PC-9 (cell line): ENCODE results near the gene ARHGAP32. TPM values are rescaled to one million over a fixed set of nuclear protein-coding genes. Genes with fewer than 3 reads are reported as not detected.

Source experiments
- BruUV-seq: library from RNA; stranded (reverse); fragments of 400-500 nt; replicated peaks from 2 replicates; lab custom pipeline; 2021; lab: Mats Ljungman, UMichigan
- CTCF ChIA-PET: fragments of 300-600 bp; sonication (Branson Sonifier 250); formaldehyde crosslinking; loops from one replicate; lab custom pipeline; 2022; ENCODE audit warnings: antibody characterized with exemption; lab: Charles Lee
- POLR2A ChIA-PET: fragments of 300-600 bp; sonication (Branson Sonifier 250); formaldehyde crosslinking; loops from one replicate; lab custom pipeline; 2022; ENCODE audit warnings: antibody characterized with exemption; ENCODE audit not compliant: unreplicated experiment; lab: Charles Lee
- DNase-seq, 2 experiments: peaks; one replicate each; pipeline versions ENCODE4 v3.0.0 to v3.0.0-alpha.2; 2015 to 2022; ENCODE audit warnings: mixed read lengths in 1 of 2
- H2AFZ ChIP-seq: fragments of 200-600 bp; sonication (generic); 2 replicates; pipeline ENCODE4 v1.8.1; 2017; ENCODE audit warnings: antibody characterized with exemption
- H3F3A ChIP-seq: fragments of 200-600 bp; sonication (generic); 2 replicates; pipeline ENCODE4 v1.8.1; 2017; ENCODE audit warnings: antibody characterized with exemption, mild to moderate bottlenecking, low read depth; ENCODE audit not compliant: insufficient read depth
- H3K27ac ChIP-seq: fragments of 200-600 bp; sonication (generic); 2 replicates; pipeline ENCODE4 v1.6.1; 2016; ENCODE audit warnings: mixed run types
- H3K27me3 ChIP-seq: fragments of 200-600 bp; sonication (generic); 2 replicates; pipeline ENCODE4 v1.6.1; 2016; ENCODE audit warnings: low read depth, mixed run types; ENCODE audit not compliant: insufficient read depth
- H3K36me3 ChIP-seq: fragments of 200-600 bp; sonication (generic); 2 replicates; pipeline ENCODE4 v1.6.1; 2016; ENCODE audit warnings: low read depth, mixed run types
- H3K4me1 ChIP-seq: fragments of 200-600 bp; sonication (generic); replicated peaks from 2 replicates; pipeline ENCODE4 v1.6.1; 2016; ENCODE audit warnings: mixed run types; ENCODE audit not compliant: insufficient read depth
- H3K4me2 ChIP-seq: fragments of 200-600 bp; sonication (generic); 2 replicates; pipeline ENCODE4 v1.6.1; 2017; ENCODE audit warnings: mixed run types
- H3K4me3 ChIP-seq: fragments of 200-600 bp; sonication (generic); 2 replicates; pipeline ENCODE4 v1.6.1; 2016; ENCODE audit warnings: mixed run types
- H3K79me2 ChIP-seq: fragments of 200-600 bp; sonication (generic); 2 replicates; pipeline ENCODE4 v1.6.1; 2017; ENCODE audit warnings: low read depth, mixed run types
- H3K9me2 ChIP-seq: fragments of 200-600 bp; sonication (generic); 2 replicates; pipeline ENCODE4 v1.8.1; 2017; ENCODE audit warnings: mild to moderate bottlenecking; ENCODE audit not compliant: insufficient read depth
- H3K9me3 ChIP-seq: fragments of 200-600 bp; sonication (generic); 2 replicates; pipeline ENCODE4 v1.8.1; 2016; ENCODE audit warnings: low read depth; ENCODE audit not compliant: insufficient read depth
- H4K20me1 ChIP-seq: fragments of 200-600 bp; sonication (generic); 2 replicates; pipeline ENCODE4 v1.8.1; 2017; ENCODE audit not compliant: insufficient read depth
- CTCF ChIP-seq: fragments of 200-600 bp; sonication (generic); conservative IDR thresholded peaks from 2 replicates; pipeline ENCODE4 v1.6.1; 2017; ENCODE audit warnings: mixed run types, antibody characterized with exemption, mild to moderate bottlenecking, moderate library complexity
- EZH2 ChIP-seq: fragments of 200-600 bp; sonication (generic); IDR thresholded peaks from 2 replicates; pipeline ENCODE4 v1.8.0; 2017; ENCODE audit warnings: antibody characterized with exemption, low read depth
- intact Hi-C: fragments of 100-400 bp; cut with micrococcal nuclease; formaldehyde crosslinking; loops from one replicate; pipeline ENCODE4 v1.10.0; 2022; ENCODE audit not compliant: unreplicated experiment
- total RNA-seq: library from RNA; stranded (reverse); gene quantifications from 2 replicates; pipeline ENCODE4 v1.2.3, GENCODE V29; 2021

ARHGAP32 gene
- total RNA-seq, 1 experiment from 2014 or later: 35.1 TPM

GRCh38 chr11:129230006-129230405, 37.9 kb upstream of the ARHGAP32 start:
- Histone ChIP-seq H2AFZ (no peak overlapping the region), H3F3A (no peaks in the 10 kb centered on the region), H3K9me3 (peaks cover 15% of the 10 kb centered on the region), H3K4me1 (no peaks in the 10 kb centered on the region), H3K36me3 (no peaks in the 10 kb centered on the region), H3K27ac (no peak overlapping the region), H3K79me2 (no peaks in the 10 kb centered on the region), H3K4me3 (no peak overlapping the region), H3K4me2 (no peak overlapping the region), H4K20me1 (no peaks in the 10 kb centered on the region), H3K27me3 (no peaks in the 10 kb centered on the region), H3K9me2 (no peaks in the 10 kb centered on the region)
- no TSS peak for BruUV-seq
- intact Hi-C loops: no loop called here
- POLR2A ChIA-PET: no interaction called here
- CTCF ChIA-PET: no interaction called here
- no peak for TF ChIP-seq EZH2
- TF ChIP-seq CTCF: no peak
- no peak for DNase-seq

- H3F3A ChIP-seq: no peaks in the 10 kb centered on the region
- peaks cover 15% of the 10 kb centered on the region for H3K9me3 ChIP-seq
- no peaks in the 10 kb centered on the region for H3K27me3 ChIP-seq
- no peak overlapping the region for H3K27ac ChIP-seq
- POLR2A ChIA-PET: no interaction called here
- H2AFZ ChIP-seq: no peak overlapping the region
- H3K9me2 ChIP-seq: no peaks in the 10 kb centered on the region
- intact Hi-C loops: no loop called here
- no peak for TF ChIP-seq EZH2
- no peak for TF ChIP-seq CTCF
- CTCF ChIA-PET: interaction anchor here (0.6 kb wide), 1 partner anchor 270 kb away, joined by 3 read pairs; no protein-coding TSS in a partner anchor
- no peak overlapping the region for H3K4me2 ChIP-seq
- no peaks in the 10 kb centered on the region for H3K4me1 ChIP-seq
- no peaks in the 10 kb centered on the region for H3K79me2 ChIP-seq
- no TSS peak for BruUV-seq
- no peak for DNase-seq
- H4K20me1 ChIP-seq: no peaks in the 10 kb centered on the region
- no peak overlapping the region for H3K4me3 ChIP-seq
- no peaks in the 10 kb centered on the region for H3K36me3 ChIP-seq
Observed at GRCh38 chr11:129226207-129226798, 34.2 kb upstream of the ARHGAP32 start.

- H3K9me3 ChIP-seq: peaks cover 15% of the 10 kb centered on the region
- no peaks in the 10 kb centered on the region for H3K4me1 ChIP-seq
- no peak overlapping the region for H3K27ac ChIP-seq
- H4K20me1 ChIP-seq: no peaks in the 10 kb centered on the region
- ChIA-PET POLR2A (no interaction called here), CTCF (no interaction called here)
- DNase-seq: no peak
- H3K27me3 ChIP-seq: no peaks in the 10 kb centered on the region
- H3K9me2 ChIP-seq: no peaks in the 10 kb centered on the region
- no peak for TF ChIP-seq CTCF
- TF ChIP-seq EZH2: no peak
- H3K36me3 ChIP-seq: no peaks in the 10 kb centered on the region
- H3K4me2 ChIP-seq: no peak overlapping the region
- H3F3A ChIP-seq: no peaks in the 10 kb centered on the region
- no peak overlapping the region for H3K4me3 ChIP-seq
- BruUV-seq: no TSS peak
- H2AFZ ChIP-seq: no peak overlapping the region
- intact Hi-C loops: no loop called here
- H3K79me2 ChIP-seq: no peaks in the 10 kb centered on the region
Observed at GRCh38 chr11:129225190-129225589, 33.1 kb upstream of the ARHGAP32 start.
